Stimulated activated CD8-positive, alpha-beta memory T cell treated with anti-CD3 and anti-CD28 coated beads, Interleukin-12 subunit alpha, Interleukin-12 subunit beta, amount 100 ng/mL, for 24 hours (primary cell): Measurements from ENCODE around the gene EXOSC3.

Source experiments
- DNase-seq: peaks from one replicate; pipeline ENCODE4 v3.0.0-alpha.2; 2020; ENCODE audit errors: extremely low read depth

EXOSC3 gene

GRCh38 chr9:37732086-37732741, 52.6 kb downstream of the EXOSC3 start:
- no peak for DNase-seq

GRCh38 chr9:37730839-37731238, 54.0 kb downstream of the EXOSC3 start:
- no peak for DNase-seq

GRCh38 chr9:37730256-37730655, 54.6 kb downstream of the EXOSC3 start:
- DNase-seq: no peak
